HL-60 (cell line): Measurements from ENCODE around the gene VWA7.

Source experiments
- GABPA ChIP-seq: IDR thresholded peaks from 2 replicates; pipeline ENCODE4 v1.6.1; 2012; ENCODE audit warnings: low read depth
- POLR2AphosphoS5 ChIP-seq: IDR thresholded peaks from 2 replicates; pipeline ENCODE4 v1.6.1; 2012; ENCODE audit warnings: low read depth
- REST ChIP-seq: IDR thresholded peaks from 2 replicates; pipeline ENCODE4 v1.6.1; 2012; ENCODE audit warnings: low read depth; ENCODE audit not compliant: insufficient replicate concordance
- TF ChIP-seq, protein P1 (sequence below): IDR thresholded peaks from one replicate; pipeline ENCODE4 v1.5.1; 2011; ENCODE audit warnings: low read length, control low read depth, inconsistent platforms; ENCODE audit not compliant: insufficient read depth

- TF ChIP-seq, protein P1, sequence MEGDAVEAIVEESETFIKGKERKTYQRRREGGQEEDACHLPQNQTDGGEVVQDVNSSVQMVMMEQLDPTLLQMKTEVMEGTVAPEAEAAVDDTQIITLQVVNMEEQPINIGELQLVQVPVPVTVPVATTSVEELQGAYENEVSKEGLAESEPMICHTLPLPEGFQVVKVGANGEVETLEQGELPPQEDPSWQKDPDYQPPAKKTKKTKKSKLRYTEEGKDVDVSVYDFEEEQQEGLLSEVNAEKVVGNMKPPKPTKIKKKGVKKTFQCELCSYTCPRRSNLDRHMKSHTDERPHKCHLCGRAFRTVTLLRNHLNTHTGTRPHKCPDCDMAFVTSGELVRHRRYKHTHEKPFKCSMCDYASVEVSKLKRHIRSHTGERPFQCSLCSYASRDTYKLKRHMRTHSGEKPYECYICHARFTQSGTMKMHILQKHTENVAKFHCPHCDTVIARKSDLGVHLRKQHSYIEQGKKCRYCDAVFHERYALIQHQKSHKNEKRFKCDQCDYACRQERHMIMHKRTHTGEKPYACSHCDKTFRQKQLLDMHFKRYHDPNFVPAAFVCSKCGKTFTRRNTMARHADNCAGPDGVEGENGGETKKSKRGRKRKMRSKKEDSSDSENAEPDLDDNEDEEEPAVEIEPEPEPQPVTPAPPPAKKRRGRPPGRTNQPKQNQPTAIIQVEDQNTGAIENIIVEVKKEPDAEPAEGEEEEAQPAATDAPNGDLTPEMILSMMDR: no peak
- TF ChIP-seq POLR2AphosphoS5 (no peak), GABPA (no peak), REST (no peak)
Observed at GRCh38 chr6:31767096-31767645, 10.0 kb downstream of the VWA7 start.
